ENCODE data around the gene TENM3.

GRCh38 chr4:182823576-182823975, 580.4 kb downstream of the TENM3 start:
- TF ChIP-seq CTCF (conservative IDR thresholded peaks at IDR 0.05; ENCODE audit: low read depth, low read length) (no peak), EZH2 (IDR thresholded peaks at IDR 0.05; ENCODE audit: low read length, unreplicated experiment) (no peak), EZH2phosphoT487 (IDR thresholded peaks at IDR 0.05; ENCODE audit: borderline replicate concordance, low read length) (no peak)
